Pons (tissue), 1 donor: ENCODE measurements around the gene FN3KRP.
"Not testable (repeated sequence)": the region's sequence is repeated elsewhere in the genome, so short reads cannot be mapped to it uniquely, and the experiment has no call there.

Experiments used
- DNase-seq: peaks from one replicate; pipeline ENCODE4 v3.0.0-alpha.2; 2016; ENCODE audit warnings: low spot score

FN3KRP gene

DNA sequence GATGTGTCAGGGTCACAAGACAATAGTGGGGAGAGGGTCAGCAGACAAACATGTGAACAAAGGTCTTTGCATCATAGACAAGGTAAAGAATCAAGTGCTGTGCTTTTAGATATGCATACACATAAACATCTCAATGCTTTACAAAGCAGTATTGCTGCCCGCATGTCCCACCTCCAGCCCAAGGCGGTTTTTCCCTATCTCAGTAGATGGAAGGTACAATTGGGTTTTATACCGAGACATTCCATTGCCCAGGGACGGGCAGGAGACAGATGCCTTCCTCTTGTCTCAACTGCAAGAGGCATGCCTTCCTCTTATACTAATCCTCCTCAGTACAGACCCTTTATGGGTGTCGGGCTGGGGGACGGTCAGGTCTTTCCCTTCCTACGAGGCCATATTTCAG is 28.2 kb downstream of the FN3KRP start:
- not testable (repeated sequence) for DNase-seq

DNA sequence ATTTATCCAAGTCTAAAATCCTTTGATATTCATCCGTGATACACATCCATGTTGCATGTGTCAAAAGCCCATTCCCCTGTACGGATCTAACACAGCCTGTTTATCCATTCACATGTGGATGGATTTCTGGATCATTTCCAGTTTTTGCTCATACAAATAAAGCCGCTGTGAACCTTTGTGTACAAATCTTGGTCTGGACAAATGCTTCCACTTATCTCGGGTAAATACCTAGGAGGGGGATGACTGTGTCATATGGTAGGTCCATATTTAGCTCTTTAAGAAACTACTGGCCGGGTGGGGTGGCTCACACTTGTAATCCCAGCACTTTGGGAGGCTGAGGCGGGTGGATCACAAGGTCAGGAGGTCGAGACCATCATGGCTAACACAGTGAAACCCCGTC is 29.0 kb downstream of the FN3KRP start:
- no peak for DNase-seq

- no peak for DNase-seq
Observed at GRCh38 chr17:82748756-82749155, 32.2 kb downstream of the FN3KRP start.

DNA sequence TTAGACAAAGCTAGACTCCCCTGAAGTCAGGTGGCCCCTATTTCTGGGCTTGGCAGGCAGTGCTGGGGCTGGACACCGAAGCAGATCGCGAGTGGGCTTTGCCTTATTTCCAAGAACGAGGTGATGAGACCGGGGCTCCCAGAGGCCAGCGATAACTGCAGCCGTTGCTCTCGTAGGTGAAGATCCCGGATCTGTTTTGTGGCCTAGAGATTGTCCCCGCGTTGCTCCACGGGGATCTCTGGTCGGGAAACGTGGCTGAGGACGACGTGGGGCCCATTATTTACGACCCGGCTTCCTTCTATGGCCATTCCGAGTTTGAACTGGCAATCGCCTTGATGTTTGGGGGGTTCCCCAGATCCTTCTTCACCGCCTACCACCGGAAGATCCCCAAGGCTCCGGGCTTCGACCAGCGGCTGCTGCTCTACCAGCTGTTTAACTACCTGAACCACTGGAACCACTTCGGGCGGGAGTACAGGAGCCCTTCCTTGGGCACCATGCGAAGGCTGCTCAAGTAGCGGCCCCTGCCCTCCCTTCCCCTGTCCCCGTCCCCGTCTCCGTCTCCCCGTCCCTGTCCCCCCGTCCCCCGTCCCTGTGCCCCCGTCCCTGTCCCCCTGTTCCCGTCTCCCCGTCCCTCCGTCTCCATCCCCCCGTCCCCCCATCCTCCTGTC is 33.9 kb downstream of the FN3KRP start:
- DNase-seq: no peak

DNA sequence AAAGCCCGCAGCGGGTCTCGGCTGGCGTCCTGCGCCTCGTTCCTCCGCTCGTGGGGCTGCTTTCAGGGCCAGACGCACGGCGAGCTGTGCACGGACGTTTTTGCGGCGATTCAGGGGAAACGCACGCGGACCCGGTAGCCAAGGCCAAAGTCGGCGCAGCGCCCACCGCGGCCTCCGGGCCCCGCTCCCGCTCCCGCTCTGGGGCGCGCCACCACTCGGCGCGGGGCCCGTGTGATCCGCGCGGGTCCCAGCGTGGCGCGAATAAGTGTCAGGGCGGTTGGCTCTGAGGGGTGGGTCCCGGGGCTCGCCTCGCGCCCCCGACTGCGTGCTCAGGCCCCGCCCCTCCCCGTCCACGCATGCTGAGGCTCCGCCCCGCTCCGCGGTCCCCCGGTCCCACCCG is 34.7 kb downstream of the FN3KRP start:
- DNase-seq: peak; percentile 35

DNA sequence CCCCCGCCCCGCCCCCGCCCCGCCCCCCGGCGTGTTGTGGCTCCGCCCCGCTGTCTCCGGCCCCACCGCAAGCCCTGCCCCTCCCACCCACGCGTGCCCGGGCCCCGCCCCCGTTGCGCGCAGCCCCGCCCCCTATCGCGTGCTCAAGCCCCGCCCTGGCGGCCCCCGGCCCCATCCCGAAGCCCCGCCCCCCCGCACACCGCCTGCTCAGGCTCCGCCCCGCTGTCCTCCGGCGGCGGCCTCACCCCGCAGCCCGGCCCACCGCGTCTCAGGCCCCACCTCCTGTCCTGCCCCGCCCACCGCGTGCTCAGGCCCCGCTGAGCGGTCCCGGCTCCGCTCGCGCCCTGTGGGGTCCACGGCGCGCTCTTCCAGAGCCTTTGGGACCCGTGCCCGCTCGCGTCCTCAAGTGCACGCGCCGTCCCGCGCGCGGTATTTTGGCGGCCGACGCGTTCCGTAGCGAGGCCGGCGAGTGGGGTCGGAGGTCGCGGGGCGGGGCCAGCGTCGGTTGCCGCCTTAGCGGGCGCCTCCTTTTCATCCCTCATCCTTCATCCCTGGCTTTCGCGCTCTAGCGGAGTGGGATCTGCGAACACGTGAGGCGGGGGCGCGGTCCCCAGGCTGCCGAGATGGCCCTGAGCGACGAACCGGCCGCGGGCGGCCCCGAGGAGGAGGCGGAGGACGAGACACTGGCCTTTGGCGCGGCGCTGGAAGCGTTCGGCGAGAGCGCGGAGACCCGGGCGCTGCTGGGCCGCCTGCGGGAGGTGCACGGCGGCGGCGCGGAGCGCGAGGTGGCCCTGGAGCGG is 35.3 kb downstream of the FN3KRP start, which contains the start of gene TBCD:
Gene TBCD, plus strand, starts transcription at position 495 of the 800 bp plus-strand sequence. Its CDS starts 129 bp downstream, at position 624.
- peak; percentile 73 for DNase-seq

DNA sequence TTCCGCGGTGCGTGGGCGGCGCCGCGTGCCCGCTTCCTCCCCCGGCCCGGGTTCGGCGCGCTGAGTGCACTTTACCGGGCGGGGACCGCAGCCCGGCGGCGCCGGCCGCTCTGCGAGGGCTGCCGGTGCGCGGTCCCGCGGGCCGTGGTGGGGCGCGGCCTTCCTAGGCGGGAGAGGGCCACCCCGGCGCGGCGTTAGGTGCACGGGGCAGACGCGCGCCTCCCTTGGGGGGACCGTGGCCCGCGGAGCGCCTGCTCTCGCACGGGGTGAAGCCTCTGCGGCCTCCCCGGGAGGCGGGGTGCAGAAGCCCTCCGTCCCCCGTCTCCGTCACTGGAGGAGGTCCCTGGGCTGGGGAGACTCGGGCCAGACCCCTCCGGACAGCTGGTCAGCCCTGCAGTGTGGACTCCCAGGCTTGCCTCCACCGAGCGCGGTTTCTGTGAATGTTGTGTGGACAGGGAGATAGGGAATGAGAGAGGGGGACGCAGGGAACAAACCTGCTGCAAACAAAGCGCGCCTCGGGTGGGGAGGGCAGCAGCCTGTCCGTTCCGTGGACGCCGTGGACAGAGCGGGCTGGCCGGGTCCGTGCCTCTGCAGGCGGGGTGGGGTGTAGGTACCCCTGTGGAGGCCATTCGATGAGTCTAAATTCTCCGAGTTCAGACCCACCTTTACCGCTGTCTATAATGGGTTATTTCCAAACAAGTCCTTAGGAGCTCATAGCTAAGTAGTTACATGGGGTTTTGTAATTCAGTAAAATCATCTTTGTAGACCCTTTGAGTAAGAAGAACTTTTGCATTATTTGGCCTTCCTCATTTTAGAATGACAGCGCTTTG is 36.1 kb downstream of the FN3KRP start:
- no peak for DNase-seq

- DNase-seq: no peak
Observed at GRCh38 chr17:82753201-82753464, 36.6 kb downstream of the FN3KRP start.

DNA sequence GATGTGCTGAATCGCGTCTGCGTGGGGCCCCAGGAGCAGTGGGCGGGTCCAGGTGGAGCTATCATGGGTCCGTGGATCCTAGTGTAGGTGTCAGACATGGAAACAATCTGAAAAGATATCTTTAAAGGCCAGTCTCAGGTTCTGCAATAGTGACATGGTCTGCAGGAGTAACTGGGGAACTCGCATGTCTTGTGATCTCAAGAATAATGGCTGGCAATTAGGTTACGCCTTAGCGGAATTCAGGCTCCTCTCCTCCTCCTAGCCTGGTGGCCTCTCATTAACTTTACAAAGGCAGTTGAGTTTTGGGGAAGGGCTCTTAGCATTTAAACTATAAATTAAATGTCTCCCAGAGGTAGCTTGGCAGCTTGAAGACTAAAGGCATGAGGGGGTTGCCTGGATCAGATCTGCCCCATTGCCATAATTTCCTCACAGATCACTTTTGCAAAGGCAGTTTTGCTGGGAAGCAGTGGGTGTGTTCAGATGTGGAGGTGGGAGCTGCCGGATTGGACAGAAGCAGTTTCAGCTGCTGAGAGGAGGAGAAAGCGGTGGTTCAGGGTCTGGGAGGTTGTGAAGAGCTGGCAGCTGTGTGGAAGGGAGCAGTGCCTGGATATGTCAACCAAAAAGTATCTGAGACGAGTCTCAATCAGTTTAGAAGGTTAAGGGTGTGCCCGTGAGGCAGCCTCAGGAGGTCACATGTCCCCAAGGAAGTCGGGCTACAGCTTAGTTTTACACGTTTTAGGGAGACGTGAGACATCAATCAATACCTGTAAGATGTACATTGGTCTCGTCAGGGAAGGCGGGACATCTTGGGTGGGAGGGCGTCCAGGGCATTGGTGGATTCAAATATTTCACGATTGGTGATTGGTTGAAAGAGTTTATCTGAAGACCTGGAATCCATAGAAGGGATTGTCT is 38.0 kb downstream of the FN3KRP start:
- DNase-seq: no peak

DNA sequence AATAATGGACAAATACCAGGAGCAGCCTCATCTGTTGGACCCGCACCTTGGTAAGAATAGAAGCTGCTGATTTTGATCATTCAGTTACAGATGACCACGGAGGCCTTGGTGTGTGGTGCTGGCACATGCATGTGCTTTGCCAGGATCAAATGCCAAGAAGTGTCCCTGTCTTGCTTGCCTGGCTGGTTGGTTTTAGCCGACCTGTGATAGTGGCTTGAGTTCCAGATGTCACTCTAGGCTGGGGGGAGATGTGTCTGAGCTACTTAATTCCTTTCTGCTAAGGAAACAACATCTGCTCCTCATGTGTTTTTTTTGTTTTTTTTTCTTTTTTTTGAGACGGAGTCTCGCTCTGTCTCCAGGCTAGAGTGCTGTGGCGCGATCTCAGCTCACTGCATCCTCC is 39.7 kb downstream of the FN3KRP start:
- DNase-seq: no peak

DNA sequence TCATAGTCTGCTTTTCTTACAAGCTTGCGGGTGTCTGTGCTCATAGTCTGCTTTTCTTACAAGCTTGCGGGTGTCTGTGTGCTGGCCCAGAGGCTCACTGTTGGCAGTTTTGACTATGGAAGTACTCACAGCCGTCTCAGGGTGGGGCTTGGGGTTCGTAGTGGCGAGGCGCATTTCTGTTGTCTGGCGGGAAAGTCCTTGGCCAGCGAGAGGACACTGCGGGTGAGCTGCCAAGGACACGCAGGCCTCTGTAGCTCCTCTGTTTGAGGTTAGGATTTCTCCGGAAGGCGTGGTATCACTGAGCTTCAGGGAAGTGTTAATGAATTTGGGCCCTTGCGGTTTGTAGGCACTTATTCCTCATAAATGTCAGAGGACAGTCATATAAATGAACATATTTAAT is 48.9 kb downstream of the FN3KRP start:
- DNase-seq: no peak

DNA sequence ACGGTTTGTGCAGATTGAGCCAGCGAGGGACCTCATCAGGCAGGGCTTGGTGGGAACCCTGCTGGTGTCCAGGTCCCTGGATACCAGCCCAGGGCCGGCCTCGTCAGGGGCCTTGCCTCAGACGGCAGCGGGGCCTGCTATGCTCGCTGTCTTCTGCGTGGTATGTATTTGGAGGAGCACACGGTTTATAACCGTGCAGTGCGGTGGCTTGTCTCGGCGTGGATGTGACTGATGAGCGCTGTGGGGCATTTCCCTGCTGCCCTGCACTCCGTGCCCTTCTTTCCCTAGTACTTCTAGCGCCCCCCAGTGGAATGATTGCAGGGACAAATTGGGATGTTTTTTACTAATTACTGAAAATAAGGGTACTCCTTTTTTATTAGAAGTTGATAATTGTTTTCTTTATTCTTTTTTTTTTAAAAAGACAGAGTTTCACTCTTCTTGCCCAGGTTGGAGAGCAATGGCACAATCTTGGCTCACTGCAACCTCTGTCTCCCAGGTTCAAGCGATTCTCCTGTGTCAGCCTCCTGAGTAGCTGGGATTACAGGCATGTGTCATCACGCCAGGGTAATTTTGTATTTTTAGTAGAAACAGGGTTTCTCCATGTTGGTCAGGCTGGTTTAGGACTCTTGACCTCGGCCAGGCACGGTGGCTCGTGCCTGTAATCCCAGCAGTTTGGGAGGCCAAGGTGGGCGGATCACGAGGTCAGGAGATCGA is 50.7 kb downstream of the FN3KRP start:
- peak; percentile 81 for DNase-seq

DNA sequence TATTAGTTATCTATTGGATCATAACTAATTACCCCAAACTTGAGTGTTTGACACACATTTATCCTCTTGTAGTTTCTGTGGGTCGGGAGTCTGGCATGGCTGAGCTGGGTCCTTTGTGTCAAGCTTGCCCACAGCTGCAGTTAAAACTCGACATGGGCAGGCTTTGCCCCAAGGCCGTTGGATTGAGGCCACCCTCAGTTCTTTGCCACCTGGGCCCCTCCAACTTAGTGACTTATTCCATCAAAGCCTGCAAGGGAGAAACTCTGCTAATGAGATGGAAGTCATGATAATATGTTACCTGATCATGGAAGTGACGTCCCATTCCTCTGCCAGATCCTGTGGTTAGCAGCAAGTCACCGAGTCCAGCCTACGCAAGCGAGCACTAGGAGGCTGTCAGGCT is 52.5 kb downstream of the FN3KRP start:
- no peak for DNase-seq

DNA sequence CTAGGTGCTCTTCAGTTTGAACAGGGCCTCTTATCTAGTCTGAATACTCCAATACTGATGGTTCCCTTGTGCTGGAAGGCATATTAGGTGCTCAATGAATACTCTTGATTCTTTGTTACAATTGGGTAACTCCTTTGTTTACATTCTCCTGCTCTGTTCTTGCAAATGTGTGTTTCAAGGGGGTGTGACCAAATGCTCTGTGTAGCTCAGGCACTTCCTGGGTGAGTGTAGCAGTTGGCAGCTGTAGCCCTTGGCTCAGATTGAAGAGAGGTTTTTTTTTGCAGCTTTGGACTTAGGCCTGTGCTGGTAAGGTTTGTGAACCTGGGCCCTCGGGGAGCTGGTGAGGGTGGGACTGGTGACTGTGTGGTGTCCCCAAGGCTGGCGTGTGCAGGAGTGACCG is 55.5 kb downstream of the FN3KRP start:
- DNase-seq: no peak

GRCh38 chr17:82774456-82774855 is 58.0 kb downstream of the FN3KRP start:
- DNase-seq: not testable (repeated sequence)

DNA sequence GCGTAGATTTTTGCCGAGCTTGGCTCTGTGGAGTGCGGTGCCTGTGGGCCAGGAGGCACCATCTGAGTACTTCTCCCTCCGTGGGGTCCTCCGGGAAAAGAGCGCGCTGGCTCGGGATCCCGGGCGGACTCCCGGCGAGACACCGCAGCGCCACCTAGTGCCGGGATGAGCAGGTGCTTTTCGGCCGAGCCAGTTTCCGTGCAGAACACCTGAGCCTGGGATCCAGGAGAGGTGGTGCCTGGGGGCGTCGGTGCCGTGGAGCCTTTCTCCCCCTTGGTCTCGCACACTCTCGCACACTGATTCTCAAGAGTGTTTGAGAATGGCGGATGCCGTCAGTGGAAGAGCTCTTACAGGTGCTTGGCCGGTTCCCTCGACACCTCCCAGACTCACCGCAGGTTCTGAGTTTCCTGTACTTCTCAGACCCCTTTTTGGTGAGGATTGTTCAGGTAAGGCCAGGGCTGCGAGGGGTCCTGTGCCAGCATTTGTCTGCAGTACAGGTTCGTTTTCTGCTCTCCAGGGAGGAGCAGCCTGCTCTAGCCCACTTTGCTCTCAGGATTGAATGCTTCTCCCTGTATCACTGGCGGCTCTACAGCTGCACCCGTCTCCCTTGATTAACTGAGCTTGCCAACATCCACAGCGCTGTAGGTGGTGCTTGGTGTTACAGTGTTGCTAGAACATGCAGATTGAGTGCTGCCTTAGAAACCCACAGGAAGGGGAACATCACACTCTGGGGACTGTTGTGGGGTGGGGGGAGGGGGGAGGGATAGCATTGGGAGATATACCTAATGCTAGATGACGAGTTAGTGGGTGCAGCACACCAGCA is 58.7 kb downstream of the FN3KRP start:
- no peak for DNase-seq

GRCh38 chr17:82776454-82776853 is 59.9 kb downstream of the FN3KRP start:
- no peak for DNase-seq
